Mesothelial cell of epicardium (in vitro differentiated cells): ENCODE results near the gene KLHL20. TPM values are rescaled to one million over a fixed set of nuclear protein-coding genes. Genes with fewer than 3 reads are reported as not detected.
"Not testable (repeated sequence)": the region's sequence is repeated elsewhere in the genome, so short reads cannot be mapped to it uniquely, and the experiment has no call there.

Experiments
- DNase-seq, 2 experiments: peaks; one replicate each; pipeline ENCODE4 v3.0.0; 2021; ENCODE audit warnings: low spot score in 2 of 2; ENCODE audit not compliant: unreplicated experiment in 2 of 2
- H3K27ac Mint-ChIP-seq: 2 replicates; pipeline ENCODE4 v1.8.0; 2021; ENCODE audit warnings: mixed read lengths
- H3K27me3 Mint-ChIP-seq: 2 replicates; pipeline ENCODE4 v1.8.0; 2021; ENCODE audit warnings: low read depth, mixed read lengths
- H3K36me3 Mint-ChIP-seq: 2 replicates; pipeline ENCODE4 v1.8.0; 2021; ENCODE audit warnings: mixed read lengths
- H3K4me1 Mint-ChIP-seq: 2 replicates; pipeline ENCODE4 v1.8.0; 2021; ENCODE audit warnings: mixed read lengths
- H3K4me3 Mint-ChIP-seq: 2 replicates; pipeline ENCODE4 v1.8.0; 2021; ENCODE audit warnings: mild to moderate bottlenecking, moderate library complexity, mixed read lengths
- H3K9me3 Mint-ChIP-seq: 2 replicates; pipeline ENCODE4 v1.8.0; 2021; ENCODE audit warnings: mixed read lengths
- CTCF ChIP-seq: fragments of 200-600 bp; sonication (generic); IDR thresholded peaks from one replicate; pipeline ENCODE4 v1.5.0; 2021; ENCODE audit warnings: antibody characterized with exemption; ENCODE audit not compliant: unreplicated experiment
- total RNA-seq: library from RNA; stranded (reverse); gene quantifications from 3 replicates; pipeline ENCODE4 v1.2.1, GENCODE V29; 2021

KLHL20 gene
- total RNA-seq, 1 donor from 2014 or later, result 26.3 TPM

GRCh38 chr1:173714441-173714758, 381 bp upstream of the KLHL20 start:
- H3K27me3 Mint-ChIP-seq, result peaks cover 41% of the 10 kb centered on the region
- H3K9me3 Mint-ChIP-seq, result no peaks in the 10 kb centered on the region
- peak overlapping the region; percentile 91 for H3K4me3 Mint-ChIP-seq
- H3K36me3 Mint-ChIP-seq, result peaks cover 4% of the 10 kb centered on the region
- H3K4me1 Mint-ChIP-seq, result peaks cover 23% of the 10 kb centered on the region
- no peak for DNase-seq
- TF ChIP-seq CTCF, result no peak
- H3K27ac Mint-ChIP-seq, result peak overlapping the region; percentile 97

GRCh38 chr1:173715538-173715844, 710 bp downstream of the KLHL20 start:
- H3K4me3 Mint-ChIP-seq, result peak overlapping the region; percentile 91
- peaks cover 23% of the 10 kb centered on the region for H3K4me1 Mint-ChIP-seq
- H3K9me3 Mint-ChIP-seq, result no peaks in the 10 kb centered on the region
- peaks cover 9% of the 10 kb centered on the region for H3K36me3 Mint-ChIP-seq
- peaks cover 32% of the 10 kb centered on the region for H3K27me3 Mint-ChIP-seq
- no peak for TF ChIP-seq CTCF
- DNase-seq, result no peak
- H3K27ac Mint-ChIP-seq, result peak overlapping the region; percentile 97

DNA sequence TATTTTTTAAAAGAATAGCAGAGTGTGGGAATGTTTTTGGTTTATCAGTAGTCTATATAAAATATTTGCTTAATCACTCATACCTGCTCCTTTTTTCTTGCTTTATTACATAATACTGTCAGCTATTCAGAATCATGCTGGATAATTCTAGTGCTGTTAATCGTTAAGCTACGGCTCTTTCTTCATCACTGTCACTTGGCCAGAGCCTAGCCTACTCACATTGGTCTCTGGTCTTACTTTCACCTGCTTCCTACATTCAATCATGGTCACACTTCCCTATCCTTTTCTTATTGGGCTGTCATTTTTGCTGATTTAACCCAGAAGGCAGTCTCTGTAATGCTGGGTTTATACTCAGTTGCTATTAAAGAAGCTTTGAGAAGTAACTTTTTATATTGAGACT, 2.5 kb downstream of the KLHL20 start:
- no peak for DNase-seq
- TF ChIP-seq CTCF, result no peak
- Mint-ChIP-seq H3K27ac (no peak overlapping the region), H3K4me3 (peak overlapping the region; percentile 9), H3K36me3 (peaks cover 18% of the 10 kb centered on the region), H3K27me3 (peaks cover 16% of the 10 kb centered on the region), H3K9me3 (no peaks in the 10 kb centered on the region), H3K4me1 (peaks cover 23% of the 10 kb centered on the region)

- H3K27me3 Mint-ChIP-seq, DNase-seq, H3K4me1 Mint-ChIP-seq, H3K4me3 Mint-ChIP-seq, H3K27ac Mint-ChIP-seq: not testable (repeated sequence)
- Mint-ChIP-seq H3K36me3 (peaks cover 44% of the 10 kb centered on the region), H3K9me3 (peaks cover 31% of the 10 kb centered on the region)
Measured at GRCh38 chr1:173731331-173731730, 16.6 kb downstream of the KLHL20 start.

DNA sequence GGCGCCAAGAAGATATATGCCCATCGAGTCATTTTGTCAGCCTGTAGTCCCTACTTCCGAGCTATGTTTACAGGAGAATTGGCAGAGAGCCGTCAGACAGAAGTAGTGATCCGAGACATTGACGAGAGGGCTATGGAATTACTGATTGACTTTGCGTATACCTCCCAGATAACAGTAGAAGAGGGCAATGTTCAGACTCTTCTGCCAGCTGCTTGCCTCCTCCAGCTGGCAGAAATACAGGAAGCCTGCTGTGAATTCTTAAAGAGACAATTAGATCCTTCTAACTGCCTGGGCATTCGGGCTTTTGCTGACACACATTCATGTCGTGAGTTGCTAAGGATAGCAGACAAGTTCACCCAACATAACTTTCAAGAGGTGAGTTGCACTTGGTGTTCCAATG, 19.1 kb downstream of the KLHL20 start:
- no peak for TF ChIP-seq CTCF
- Mint-ChIP-seq H3K27me3 (no peaks in the 10 kb centered on the region), H3K27ac (no peak overlapping the region), H3K9me3 (peaks cover 40% of the 10 kb centered on the region), H3K4me1 (no peaks in the 10 kb centered on the region), H3K4me3 (no peak overlapping the region), H3K36me3 (peaks cover 47% of the 10 kb centered on the region)
- no peak for DNase-seq

DNA sequence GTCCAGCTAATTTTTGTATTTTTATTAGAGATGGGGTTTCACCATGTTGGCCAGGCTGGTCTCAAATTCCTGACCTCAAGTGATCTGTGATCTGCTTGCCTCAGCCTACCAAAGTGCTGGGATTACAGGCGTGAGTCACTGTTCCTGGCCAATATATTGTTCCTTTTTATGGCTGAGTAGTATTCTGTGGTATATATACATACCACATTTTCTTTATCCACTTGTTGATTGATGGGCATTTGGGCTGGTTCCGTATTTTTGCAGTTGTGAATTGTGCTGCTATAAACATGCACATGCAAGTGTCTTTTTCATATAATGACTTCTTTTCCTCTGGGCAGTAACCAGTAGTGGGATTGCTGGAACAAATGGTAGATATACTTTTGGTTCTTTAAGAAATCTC, 21.3 kb downstream of the KLHL20 start:
- H3K4me1 Mint-ChIP-seq, H3K27ac Mint-ChIP-seq, H3K27me3 Mint-ChIP-seq, H3K4me3 Mint-ChIP-seq, DNase-seq: not testable (repeated sequence)
- H3K36me3 Mint-ChIP-seq, result peaks cover 61% of the 10 kb centered on the region
- H3K9me3 Mint-ChIP-seq, result peaks cover 42% of the 10 kb centered on the region

GRCh38 chr1:173742203-173742886, 27.6 kb downstream of the KLHL20 start:
- Mint-ChIP-seq H3K4me3 (no peak overlapping the region), H3K27me3 (no peaks in the 10 kb centered on the region), H3K4me1 (no peaks in the 10 kb centered on the region), H3K9me3 (peaks cover 31% of the 10 kb centered on the region), H3K27ac (no peak overlapping the region), H3K36me3 (peaks cover 54% of the 10 kb centered on the region)
- TF ChIP-seq CTCF, result no peak
- DNase-seq, result no peak
